Astrocyte (in vitro differentiated cells and primary cell): ENCODE data around the gene THRA. TPM values are rescaled to one million over a fixed set of nuclear protein-coding genes. Genes with fewer than 3 reads are reported as not detected.

Experiments used
- DNase-seq: peaks from one replicate; pipeline ENCODE4 v3.0.0-alpha.2; 2010; ENCODE audit warnings: low read depth
- FAIRE-seq: peaks from 2 replicates; lab custom pipeline; 2011; peaks lifted over from hg19 to GRCh38; lab: Jason Lieb, UNC
- H2AFZ ChIP-seq: 2 replicates; pipeline ENCODE4 v1.6.0; 2012; ENCODE audit warnings: low read depth, low read length, inconsistent platforms
- H3K27ac ChIP-seq: 2 replicates; pipeline ENCODE4 v1.5.1; 2011; ENCODE audit warnings: low read depth, low read length, inconsistent platforms
- H3K27me3 ChIP-seq: 2 replicates; pipeline ENCODE4 v1.6.0; 2011; ENCODE audit warnings: low read length, inconsistent platforms; ENCODE audit not compliant: insufficient read depth
- H3K36me3 ChIP-seq: 2 replicates; pipeline ENCODE4 v1.5.1; 2011; ENCODE audit warnings: low read length, inconsistent platforms; ENCODE audit not compliant: insufficient read depth
- H3K4me1 ChIP-seq: 2 replicates; pipeline ENCODE4 v1.5.1; 2011; ENCODE audit warnings: low read length, inconsistent platforms; ENCODE audit not compliant: insufficient read depth
- H3K4me2 ChIP-seq: 2 replicates; pipeline ENCODE4 v1.6.0; 2012; ENCODE audit warnings: low read length, inconsistent platforms
- H3K4me3 ChIP-seq: 2 replicates; pipeline ENCODE4 v1.5.1; 2011; ENCODE audit warnings: low read depth, mild to moderate bottlenecking, low read length, inconsistent platforms; ENCODE audit not compliant: insufficient read depth
- H3K79me2 ChIP-seq: 2 replicates; pipeline ENCODE4 v1.6.0; 2012; ENCODE audit warnings: mild to moderate bottlenecking, low read length, inconsistent platforms; ENCODE audit not compliant: insufficient read depth
- H3K9ac ChIP-seq: 2 replicates; pipeline ENCODE4 v1.6.0; 2012; ENCODE audit warnings: mild to moderate bottlenecking, low read length, inconsistent platforms
- H3K9me3 ChIP-seq: 2 replicates; pipeline ENCODE4 v1.5.1; 2012; ENCODE audit warnings: low read depth, mild to moderate bottlenecking, low read length, inconsistent platforms; ENCODE audit not compliant: insufficient read depth
- H4K20me1 ChIP-seq: 2 replicates; pipeline ENCODE4 v1.6.0; 2012; ENCODE audit warnings: low read length, inconsistent platforms; ENCODE audit not compliant: insufficient read depth
- H3K27ac Mint-ChIP-seq: one replicate; pipeline ENCODE4 v1.8.0; 2021; ENCODE audit warnings: mild to moderate bottlenecking, mixed read lengths; ENCODE audit not compliant: unreplicated experiment
- H3K27me3 Mint-ChIP-seq: one replicate; pipeline ENCODE4 v1.8.0; 2021; ENCODE audit warnings: low read depth, mixed read lengths; ENCODE audit not compliant: unreplicated experiment
- H3K36me3 Mint-ChIP-seq: one replicate; pipeline ENCODE4 v1.8.0; 2021; ENCODE audit warnings: low read depth, mixed read lengths; ENCODE audit not compliant: unreplicated experiment
- H3K4me1 Mint-ChIP-seq: one replicate; pipeline ENCODE4 v1.8.0; 2021; ENCODE audit warnings: low read depth, mixed read lengths; ENCODE audit not compliant: unreplicated experiment
- H3K4me3 Mint-ChIP-seq: one replicate; pipeline ENCODE4 v1.8.0; 2021; ENCODE audit warnings: mild to moderate bottlenecking, moderate library complexity, mixed read lengths; ENCODE audit not compliant: unreplicated experiment
- H3K9me3 Mint-ChIP-seq: one replicate; pipeline ENCODE4 v1.8.0; 2021; ENCODE audit warnings: mild to moderate bottlenecking, mixed read lengths; ENCODE audit not compliant: unreplicated experiment
- CTCF ChIP-seq: IDR thresholded peaks from 2 replicates; pipeline ENCODE4 v1.5.1; 2011; ENCODE audit warnings: low read depth, mild to moderate bottlenecking, inconsistent platforms, low read length, moderate library complexity; ENCODE audit not compliant: insufficient read depth
- EZH2 ChIP-seq: IDR thresholded peaks from 2 replicates; pipeline ENCODE4 v1.6.1; 2012; ENCODE audit warnings: mild to moderate bottlenecking, low read length, inconsistent platforms; ENCODE audit not compliant: insufficient read depth
- total RNA-seq: library from RNA; stranded (reverse); gene quantifications from 2 replicates; pipeline ENCODE4 v1.2.1, GENCODE V29; 2021

Gene THRA
- total RNA-seq, 1 donor from 2014 or later = 16.7 TPM

GRCh38 chr17:40130352-40131042, 67.7 kb downstream of the THRA start:
- no peak overlapping the region for H3K4me3 Mint-ChIP-seq
- Histone ChIP-seq H3K27me3 (no peaks in the 10 kb centered on the region), H3K27ac (no peak overlapping the region), H3K4me1 (no peaks in the 10 kb centered on the region), H3K79me2 (peaks cover 70% of the 10 kb centered on the region), H3K9me3 (no peaks in the 10 kb centered on the region), H3K4me3 (no peak overlapping the region), H3K9ac (no peak overlapping the region), H4K20me1 (peaks cover 54% of the 10 kb centered on the region), H3K36me3 (peaks cover 76% of the 10 kb centered on the region), H3K4me2 (no peak overlapping the region), H2AFZ (no peak overlapping the region)
- FAIRE-seq = no peak
- H3K36me3 Mint-ChIP-seq = peaks cover 47% of the 10 kb centered on the region
- no peaks in the 10 kb centered on the region for H3K27me3 Mint-ChIP-seq
- no peak overlapping the region for H3K27ac Mint-ChIP-seq
- DNase-seq = no peak
- peaks cover 14% of the 10 kb centered on the region for H3K4me1 Mint-ChIP-seq
- H3K9me3 Mint-ChIP-seq = no peaks in the 10 kb centered on the region
- TF ChIP-seq CTCF = no peak
- TF ChIP-seq EZH2 = no peak

- Histone ChIP-seq H3K4me2 (no peak overlapping the region), H3K9me3 (no peaks in the 10 kb centered on the region), H3K36me3 (peaks cover 73% of the 10 kb centered on the region), H2AFZ (no peak overlapping the region), H3K4me3 (no peak overlapping the region), H3K27me3 (no peaks in the 10 kb centered on the region), H3K27ac (no peak overlapping the region), H3K79me2 (peaks cover 62% of the 10 kb centered on the region), H3K4me1 (peaks cover under 1% of the 10 kb centered on the region), H4K20me1 (peaks cover 42% of the 10 kb centered on the region), H3K9ac (peak overlapping the region; percentile 26)
- H3K36me3 Mint-ChIP-seq = peaks cover 41% of the 10 kb centered on the region
- H3K9me3 Mint-ChIP-seq = no peaks in the 10 kb centered on the region
- DNase-seq = no peak
- TF ChIP-seq EZH2 (no peak), CTCF (no peak)
- no peak overlapping the region for H3K27ac Mint-ChIP-seq
- no peaks in the 10 kb centered on the region for H3K27me3 Mint-ChIP-seq
- H3K4me3 Mint-ChIP-seq = no peak overlapping the region
- no peak for FAIRE-seq
- peaks cover 9% of the 10 kb centered on the region for H3K4me1 Mint-ChIP-seq
Observed at GRCh38 chr17:40134184-40134583, 71.4 kb downstream of the THRA start.

GRCh38 chr17:40135817-40136216, 73.1 kb downstream of the THRA start:
- TF ChIP-seq EZH2 (no peak), CTCF (no peak)
- H3K79me2 ChIP-seq = peaks cover 54% of the 10 kb centered on the region
- peaks cover 8% of the 10 kb centered on the region for H3K4me1 ChIP-seq
- H3K9me3 ChIP-seq = no peaks in the 10 kb centered on the region
- H2AFZ ChIP-seq = no peak overlapping the region
- H3K4me2 ChIP-seq = no peak overlapping the region
- Mint-ChIP-seq H3K27ac (peak overlapping the region; percentile 16), H3K4me3 (peak overlapping the region; percentile 35), H3K36me3 (peaks cover 29% of the 10 kb centered on the region), H3K27me3 (no peaks in the 10 kb centered on the region), H3K9me3 (no peaks in the 10 kb centered on the region), H3K4me1 (peaks cover 13% of the 10 kb centered on the region)
- H3K4me3 ChIP-seq = no peak overlapping the region
- H3K9ac ChIP-seq = no peak overlapping the region
- H4K20me1 ChIP-seq = peaks cover 28% of the 10 kb centered on the region
- no peak overlapping the region for H3K27ac ChIP-seq
- H3K27me3 ChIP-seq = no peaks in the 10 kb centered on the region
- DNase-seq = no peak
- peaks cover 57% of the 10 kb centered on the region for H3K36me3 ChIP-seq
- no peak for FAIRE-seq
